ENCODE data around the gene ITPKC. TPM values are rescaled to one million over a fixed set of nuclear protein-coding genes. Genes with fewer than 3 reads are reported as not detected.
"Not testable (repeated sequence)": the region's sequence is repeated elsewhere in the genome, so short reads cannot be mapped to it uniquely, and the experiment has no call there.

Gene ITPKC
- total RNA-seq, 1 donor from 2014 or later, result 12.6 TPM

- ATAC-seq, result no peak
- intact Hi-C loops (cut with DNase I), result no loop called here
- no peak for DNase-seq (ENCODE audit: missing footprints)
Observed at GRCh38 chr19:40776364-40776763, 59.5 kb downstream of the ITPKC start.

GRCh38 chr19:40776932-40777644, 60.2 kb downstream of the ITPKC start:
- ATAC-seq (peak; percentile 86), DNase-seq (ENCODE audit: missing footprints) (peak; percentile 91)
- intact Hi-C loops (cut with DNase I), result no loop called here

GRCh38 chr19:40777645-40777936, 60.7 kb downstream of the ITPKC start:
- DNase-seq (ENCODE audit: missing footprints) (no peak), ATAC-seq (no peak)
- intact Hi-C loops (cut with DNase I), result no loop called here

GRCh38 chr19:40777937-40778705, 61.2 kb downstream of the ITPKC start, which contains the start of gene RAB4B:
Gene RAB4B (plus strand): TSS chr19:40778247. CDS start chr19:40778376, 129 bp downstream.
- ATAC-seq, result peak; percentile 97
- intact Hi-C loops (cut with DNase I), result loop anchor here (1.0 kb wide), 1 partner anchor 20 kb away; no protein-coding TSS in a partner anchor

GRCh38 chr19:40778706-40779284, 61.9 kb downstream of the ITPKC start:
- DNase-seq (ENCODE audit: missing footprints) (no peak), ATAC-seq (no peak)
- intact Hi-C loops (cut with DNase I), result loop anchor here (1.0 kb wide), 1 partner anchor 20 kb away; no protein-coding TSS in a partner anchor

More at GRCh38 chr19:40777937-40778705, 61.2 kb downstream of the ITPKC start, which contains the start of gene RAB4B:
- peak; percentile 100 for DNase-seq (ENCODE audit: missing footprints)

GRCh38 chr19:40780582-40780981, 63.7 kb downstream of the ITPKC start:
- no peak for DNase-seq (ENCODE audit: missing footprints)
- ATAC-seq, result no peak
- intact Hi-C loops (cut with DNase I), result no loop called here

GRCh38 chr19:40781140-40781539, 64.2 kb downstream of the ITPKC start:
- ATAC-seq (no peak), DNase-seq (ENCODE audit: missing footprints) (no peak)
- intact Hi-C loops (cut with DNase I), result no loop called here

- intact Hi-C loops (cut with DNase I), result no loop called here
- ATAC-seq (no peak), DNase-seq (ENCODE audit: missing footprints) (no peak)
Observed at GRCh38 chr19:40783711-40784110, 66.8 kb downstream of the ITPKC start.

- intact Hi-C loops (cut with DNase I); ATAC-seq; DNase-seq (ENCODE audit: missing footprints): not testable (repeated sequence)
Observed at GRCh38 chr19:40784146-40784545, 67.2 kb downstream of the ITPKC start.

- ATAC-seq (no peak), DNase-seq (ENCODE audit: missing footprints) (no peak)
- intact Hi-C loops (cut with DNase I), result no loop called here
Observed at GRCh38 chr19:40785526-40785925, 68.6 kb downstream of the ITPKC start.

GRCh38 chr19:40786060-40787037, 69.4 kb downstream of the ITPKC start:
- ATAC-seq, result no peak
- intact Hi-C loops (cut with DNase I), result no loop called here
- no peak for DNase-seq (ENCODE audit: missing footprints)

Other genes with a start within 250 kb of the ITPKC start
- 20.6 TPM for gene SHKBP1, start 140.2 kb upstream of the ITPKC start, total RNA-seq
- gene LTBP4, start 115.7 kb upstream of the ITPKC start, total RNA-seq, result 324 TPM
- 16.8 TPM for gene NUMBL, start 26.5 kb upstream of the ITPKC start, total RNA-seq
- gene COQ8B, start 226 bp upstream of the ITPKC start, total RNA-seq, result 37.4 TPM
- 6.4 TPM for gene ACTMAP, start 33.4 kb downstream of the ITPKC start, total RNA-seq
- gene SNRPA, start 34.1 kb downstream of the ITPKC start, total RNA-seq, result 32.4 TPM
- gene MIA, start 58.4 kb downstream of the ITPKC start, total RNA-seq, result not detected
- gene RAB4B, start 61.1 kb downstream of the ITPKC start, total RNA-seq, result 13.3 TPM
- 68.0 TPM for gene EGLN2, start 82.1 kb downstream of the ITPKC start, total RNA-seq
- not detected for gene CYP2A6, start 133.3 kb downstream of the ITPKC start, total RNA-seq
- not detected for gene CYP2A7, start 165.1 kb downstream of the ITPKC start, total RNA-seq

Measured in Right ventricle myocardium inferior (tissue), 1 donor.